Measurements from ENCODE around the gene IRX4. TPM values are rescaled to one million over a fixed set of nuclear protein-coding genes. Genes with fewer than 3 reads are reported as not detected.

Gene IRX4
- total and polyA plus RNA-seq, 9 of the 15 experiments (the other 6 are each of a cell fraction or from before 2014, with no cell fraction given) = not detected

- Histone ChIP-seq H3K27me3 (ENCODE audit: control insufficient read depth in 2 of 2, insufficient read depth in 2 of 2, low read length in 2 of 2) (peaks cover 29 to 81% of the 10 kb centered on the region in 2 experiments), H3K4me2 (ENCODE audit: insufficient read depth, low read length) (no peak overlapping the region), H3K9ac (ENCODE audit: insufficient read depth in 1 of 2, low read depth in 2 of 2, low read length in 2 of 2) (no peak overlapping the region), H3K9me3 (replicated peaks; ENCODE audit: control insufficient read depth, insufficient read depth, low read depth, low read length) (peaks cover 8% of the 10 kb centered on the region; the same call in 1 of the 2 replicates), H3K9me1 (ENCODE audit: control insufficient read depth, insufficient read depth, low read length) (no peaks in the 10 kb centered on the region), H2AFZ (ENCODE audit: low read depth, low read length) (no peak overlapping the region), H3K4me3 (no peak overlapping the region), H3K27ac (ENCODE audit: extremely low read depth, low read depth, low read length) (no peak overlapping the region), H4K20me1 (replicated peaks; ENCODE audit: control insufficient read depth, insufficient read depth, low read length) (peaks cover 3% of the 10 kb centered on the region; the same call in 1 of the 2 replicates), H3K79me2 (ENCODE audit: control insufficient read depth, insufficient read depth, low read length) (no peaks in the 10 kb centered on the region), H3K4me1 (replicated peaks in 1 of 2; ENCODE audit: control insufficient read depth in 2 of 2, insufficient read depth in 2 of 2, low read length in 2 of 2) (peaks cover 0 to 2% of the 10 kb centered on the region in 2 experiments; a peak in 1 of 5 replicates), H3K36me3 (ENCODE audit: control insufficient read depth, insufficient read depth, low read length) (no peaks in the 10 kb centered on the region; the same call in 2 of the 3 replicates)
- in situ Hi-C loops (cut with MboI) = no loop called here
- intact Hi-C loops (cut with micrococcal nuclease) = no loop called here
- no peak for FAIRE-seq
- ATAC-seq = no peak; the same call in 2 of the 3 replicates
- ChIA-PET POLR2A (interaction anchor here (0.6 kb wide), 3 partner anchors 11 to 257 kb away, joined by 3 read pairs; no protein-coding TSS in a partner anchor), CTCF (ENCODE audit: low intra/inter-chr PET ratio) (no interaction called here)
- DNase-seq (ENCODE audit: extremely low read depth in 1 of 4, low spot score in 3 of 4) = no peak
- no TSS peak for BruUV-seq (replicated peaks)
- 2% methylated on average over 25 of the region's 25 CpGs for WGBS (ENCODE audit: insufficient coverage, low coverage, missing lambda C conversion rate)
- TF ChIP-seq STAG1 (CRISPR knock-in tag; IDR thresholded peaks at IDR 0.05; ENCODE audit: borderline replicate concordance) = no peak
- no peak for TF ChIP-seq NCOA2 (IDR thresholded peaks at IDR 0.05; ENCODE audit: partially characterized antibody in 2 of 2)
- no peak for TF ChIP-seq MTA1 (IDR thresholded peaks at IDR 0.05; ENCODE audit: borderline replicate concordance)
- no peak for TF ChIP-seq ZBTB17 (CRISPR knock-in tag; IDR thresholded peaks at IDR 0.05)
- TF ChIP-seq MGA (IDR thresholded peaks at IDR 0.05) = no peak
- no peak for TF ChIP-seq ZFP30 (CRISPR knock-in tag; IDR thresholded peaks at IDR 0.05; ENCODE audit: borderline replicate concordance)
- TF ChIP-seq PURB (CRISPR knock-in tag; IDR thresholded peaks at IDR 0.05; ENCODE audit: low read depth) = no peak
- TF ChIP-seq NR4A1 (CRISPR knock-in tag; IDR thresholded peaks at IDR 0.05) = no peak
- TF ChIP-seq NR4A1 (tag; IDR thresholded peaks at IDR 0.05) = no peak
- TF ChIP-seq FOXA1 (IDR thresholded peaks at IDR 0.05; ENCODE audit: borderline replicate concordance) = no peak
Measured at GRCh38 chr5:1925111-1926070, 42.7 kb upstream of the IRX4 start.

Measured in K562 (cell line).